ENCODE data around the gene FCHSD1.

DNA sequence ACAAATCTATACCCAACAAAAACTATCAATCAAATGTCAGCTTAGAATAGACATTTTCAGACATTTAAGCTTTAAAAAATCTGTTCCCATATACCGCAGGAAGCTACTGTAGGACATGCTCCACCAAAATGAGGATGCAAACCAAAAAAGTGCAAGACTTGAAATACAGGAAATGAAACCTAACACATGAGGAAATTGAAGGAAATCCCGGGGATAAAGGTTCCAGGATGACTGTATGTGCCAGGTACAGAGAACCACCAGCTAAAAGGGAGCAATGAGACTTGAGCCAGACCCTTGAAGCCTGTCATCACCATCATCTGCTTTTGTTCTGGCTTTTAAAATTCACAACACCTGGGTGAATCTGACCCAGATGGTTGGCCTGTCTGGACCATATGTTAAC lies 53.8 kb downstream of the FCHSD1 start:
- no peak for TF ChIP-seq EP300 (IDR thresholded peaks at IDR 0.05)
- TF ChIP-seq, protein P1, sequence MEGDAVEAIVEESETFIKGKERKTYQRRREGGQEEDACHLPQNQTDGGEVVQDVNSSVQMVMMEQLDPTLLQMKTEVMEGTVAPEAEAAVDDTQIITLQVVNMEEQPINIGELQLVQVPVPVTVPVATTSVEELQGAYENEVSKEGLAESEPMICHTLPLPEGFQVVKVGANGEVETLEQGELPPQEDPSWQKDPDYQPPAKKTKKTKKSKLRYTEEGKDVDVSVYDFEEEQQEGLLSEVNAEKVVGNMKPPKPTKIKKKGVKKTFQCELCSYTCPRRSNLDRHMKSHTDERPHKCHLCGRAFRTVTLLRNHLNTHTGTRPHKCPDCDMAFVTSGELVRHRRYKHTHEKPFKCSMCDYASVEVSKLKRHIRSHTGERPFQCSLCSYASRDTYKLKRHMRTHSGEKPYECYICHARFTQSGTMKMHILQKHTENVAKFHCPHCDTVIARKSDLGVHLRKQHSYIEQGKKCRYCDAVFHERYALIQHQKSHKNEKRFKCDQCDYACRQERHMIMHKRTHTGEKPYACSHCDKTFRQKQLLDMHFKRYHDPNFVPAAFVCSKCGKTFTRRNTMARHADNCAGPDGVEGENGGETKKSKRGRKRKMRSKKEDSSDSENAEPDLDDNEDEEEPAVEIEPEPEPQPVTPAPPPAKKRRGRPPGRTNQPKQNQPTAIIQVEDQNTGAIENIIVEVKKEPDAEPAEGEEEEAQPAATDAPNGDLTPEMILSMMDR (IDR thresholded peaks at IDR 0.05), result no peak
- TF ChIP-seq POLR2A (IDR thresholded peaks at IDR 0.05), result no peak

Measured in stomach (tissue), 4 donors.